Adipocyte (in vitro differentiated cells): ENCODE measurements around the gene IHH.

Experiments used
- DNase-seq: peaks from one replicate; pipeline ENCODE4 v3.0.0-alpha.2; 2015; ENCODE audit warnings: low read depth
- H3K27me3 ChIP-seq: replicated peaks from 2 replicates; pipeline ENCODE4 v1.7.0; 2013; ENCODE audit warnings: mild to moderate bottlenecking, low read length, moderate library complexity; ENCODE audit not compliant: control insufficient read depth, insufficient read depth
- H3K36me3 ChIP-seq: 2 replicates; pipeline ENCODE4 v1.7.0; 2013; ENCODE audit warnings: low read length, mild to moderate bottlenecking, moderate library complexity; ENCODE audit not compliant: control insufficient read depth, insufficient read depth, severe bottlenecking
- H3K4me1 ChIP-seq: 2 replicates; pipeline ENCODE4 v1.7.0; 2013; ENCODE audit warnings: mild to moderate bottlenecking, low read length, moderate library complexity; ENCODE audit not compliant: control insufficient read depth, insufficient read depth
- H3K4me3 ChIP-seq: 2 replicates; pipeline ENCODE4 v1.7.0; 2013; ENCODE audit warnings: mild to moderate bottlenecking, low read length, moderate library complexity
- H3K9ac ChIP-seq: 2 replicates; pipeline ENCODE4 v1.7.0; 2013; ENCODE audit warnings: mild to moderate bottlenecking, low read length, moderate library complexity
- H3K9me3 ChIP-seq: 2 replicates; pipeline ENCODE4 v1.7.0; 2013; ENCODE audit warnings: mild to moderate bottlenecking, low read length, moderate library complexity; ENCODE audit not compliant: control insufficient read depth

The IHH gene

GRCh38 chr2:219035942-219036341 lies 24.8 kb downstream of the IHH start:
- no peak for DNase-seq
- Histone ChIP-seq H3K36me3 (no peaks in the 10 kb centered on the region), H3K4me3 (no peak overlapping the region), H3K4me1 (no peaks in the 10 kb centered on the region), H3K9me3 (no peaks in the 10 kb centered on the region), H3K9ac (no peak overlapping the region), H3K27me3 (peaks cover 64% of the 10 kb centered on the region)

GRCh38 chr2:219034823-219035222 lies 25.9 kb downstream of the IHH start:
- no peak for DNase-seq
- no peaks in the 10 kb centered on the region for H3K36me3 ChIP-seq
- H3K4me3 ChIP-seq: no peak overlapping the region
- no peak overlapping the region for H3K9ac ChIP-seq
- H3K9me3 ChIP-seq: no peaks in the 10 kb centered on the region
- no peaks in the 10 kb centered on the region for H3K4me1 ChIP-seq
- peaks cover 59% of the 10 kb centered on the region for H3K27me3 ChIP-seq

- no peak for DNase-seq
- Histone ChIP-seq H3K4me1 (no peaks in the 10 kb centered on the region), H3K9ac (no peak overlapping the region), H3K4me3 (no peak overlapping the region), H3K36me3 (no peaks in the 10 kb centered on the region), H3K27me3 (peaks cover 61% of the 10 kb centered on the region), H3K9me3 (no peaks in the 10 kb centered on the region)
Measured at GRCh38 chr2:219032051-219032745, 28.5 kb downstream of the IHH start.

DNA sequence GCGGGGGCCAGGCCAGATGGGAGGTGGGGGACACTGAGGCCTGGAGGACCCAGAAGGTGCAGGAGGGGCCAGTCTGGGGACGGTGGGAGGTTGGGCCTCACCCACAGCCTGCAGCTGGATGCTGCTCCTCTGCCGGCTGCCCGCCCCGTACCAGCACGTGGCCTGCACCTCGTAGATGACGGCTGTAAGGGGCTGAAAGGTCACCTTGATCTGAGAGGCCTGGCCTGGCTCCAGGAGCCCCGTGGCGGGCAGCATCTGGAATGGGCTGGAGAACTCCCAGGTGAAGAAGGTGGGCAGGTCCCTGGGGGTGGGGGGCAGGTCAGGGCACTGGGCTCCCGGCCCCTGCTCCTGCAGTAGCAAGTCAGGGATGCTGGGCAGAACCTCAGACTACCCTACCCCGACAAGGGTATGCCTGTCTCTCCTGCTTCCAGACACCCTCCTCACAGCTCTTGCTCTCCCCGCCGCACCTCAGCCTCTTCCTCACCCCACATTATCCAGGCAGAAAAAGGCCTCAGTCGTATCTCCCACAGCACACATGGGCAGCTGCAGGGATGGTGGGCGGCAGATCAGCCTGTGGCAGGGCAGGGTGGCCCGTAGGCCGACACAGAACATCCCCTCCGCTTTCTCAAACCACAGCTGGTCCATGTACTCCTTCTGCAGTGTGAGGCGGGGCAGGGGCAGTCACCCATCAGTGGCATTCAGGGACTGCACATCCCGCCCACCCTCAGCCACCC lies 29.5 kb downstream of the IHH start:
- Histone ChIP-seq H3K4me1 (no peaks in the 10 kb centered on the region), H3K4me3 (no peak overlapping the region), H3K9ac (no peak overlapping the region), H3K36me3 (no peaks in the 10 kb centered on the region), H3K9me3 (no peaks in the 10 kb centered on the region), H3K27me3 (peaks cover 64% of the 10 kb centered on the region)
- no peak for DNase-seq

DNA sequence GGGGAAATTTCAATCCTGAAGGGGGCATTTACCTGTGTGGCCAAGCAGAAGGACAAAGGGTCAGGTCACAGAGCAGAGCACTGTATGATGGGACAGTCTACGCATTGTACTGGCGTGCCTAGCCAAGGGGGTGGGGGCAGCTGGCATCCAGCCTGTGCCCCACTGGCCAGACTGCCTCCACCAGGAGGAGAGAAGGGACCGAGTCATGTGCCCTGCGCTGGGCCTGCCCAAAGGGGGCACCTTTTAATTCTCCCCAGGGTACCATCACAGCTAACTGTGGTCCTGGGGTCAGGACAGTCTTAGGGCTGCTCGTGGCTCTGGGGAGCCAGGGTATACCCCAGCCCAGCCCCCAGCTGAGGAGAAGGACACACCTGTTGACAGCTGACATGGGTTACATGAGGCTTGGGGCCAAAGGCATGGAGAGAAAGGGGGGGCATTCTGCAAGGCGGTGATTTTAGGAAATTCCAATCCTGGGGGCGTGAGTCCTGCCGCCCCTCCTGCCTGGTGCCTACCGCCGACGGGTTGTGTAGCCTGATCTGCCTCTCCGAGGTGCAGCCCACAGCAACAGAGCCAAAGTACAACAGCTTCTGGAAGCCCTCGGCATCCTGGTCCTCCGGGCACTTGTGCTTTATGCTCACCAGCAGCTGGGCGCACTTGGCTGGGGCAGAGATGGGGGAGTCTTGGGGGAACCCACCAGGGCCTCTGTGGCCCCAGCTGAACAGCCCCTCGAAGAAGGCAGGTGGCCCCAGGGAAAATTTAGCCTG lies 30.4 kb downstream of the IHH start:
- Histone ChIP-seq H3K9ac (no peak overlapping the region), H3K4me1 (no peaks in the 10 kb centered on the region), H3K9me3 (no peaks in the 10 kb centered on the region), H3K4me3 (no peak overlapping the region), H3K27me3 (peaks cover 58% of the 10 kb centered on the region), H3K36me3 (no peaks in the 10 kb centered on the region)
- DNase-seq: no peak

DNA sequence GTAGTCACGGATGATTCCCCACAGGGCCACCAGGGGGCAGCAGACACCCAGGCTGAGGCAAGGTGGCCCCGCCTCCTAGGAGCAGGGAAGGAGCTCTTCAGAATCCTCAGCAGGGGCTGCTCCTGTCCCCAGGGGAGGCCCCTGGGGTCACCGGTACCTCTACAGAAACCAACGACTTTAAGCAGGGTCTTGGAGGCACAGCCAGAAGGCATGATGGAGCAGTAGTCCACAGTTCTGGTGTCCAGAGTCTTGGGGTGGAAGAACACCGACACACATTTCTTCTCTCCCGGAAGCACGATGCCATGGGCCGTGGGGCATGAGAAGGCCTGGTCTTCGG lies 30.9 kb downstream of the IHH start:
- no peaks in the 10 kb centered on the region for H3K36me3 ChIP-seq
- no peaks in the 10 kb centered on the region for H3K4me1 ChIP-seq
- no peaks in the 10 kb centered on the region for H3K9me3 ChIP-seq
- DNase-seq: peak; percentile 88
- no peak overlapping the region for H3K9ac ChIP-seq
- no peak overlapping the region for H3K4me3 ChIP-seq
- peaks cover 58% of the 10 kb centered on the region for H3K27me3 ChIP-seq

DNA sequence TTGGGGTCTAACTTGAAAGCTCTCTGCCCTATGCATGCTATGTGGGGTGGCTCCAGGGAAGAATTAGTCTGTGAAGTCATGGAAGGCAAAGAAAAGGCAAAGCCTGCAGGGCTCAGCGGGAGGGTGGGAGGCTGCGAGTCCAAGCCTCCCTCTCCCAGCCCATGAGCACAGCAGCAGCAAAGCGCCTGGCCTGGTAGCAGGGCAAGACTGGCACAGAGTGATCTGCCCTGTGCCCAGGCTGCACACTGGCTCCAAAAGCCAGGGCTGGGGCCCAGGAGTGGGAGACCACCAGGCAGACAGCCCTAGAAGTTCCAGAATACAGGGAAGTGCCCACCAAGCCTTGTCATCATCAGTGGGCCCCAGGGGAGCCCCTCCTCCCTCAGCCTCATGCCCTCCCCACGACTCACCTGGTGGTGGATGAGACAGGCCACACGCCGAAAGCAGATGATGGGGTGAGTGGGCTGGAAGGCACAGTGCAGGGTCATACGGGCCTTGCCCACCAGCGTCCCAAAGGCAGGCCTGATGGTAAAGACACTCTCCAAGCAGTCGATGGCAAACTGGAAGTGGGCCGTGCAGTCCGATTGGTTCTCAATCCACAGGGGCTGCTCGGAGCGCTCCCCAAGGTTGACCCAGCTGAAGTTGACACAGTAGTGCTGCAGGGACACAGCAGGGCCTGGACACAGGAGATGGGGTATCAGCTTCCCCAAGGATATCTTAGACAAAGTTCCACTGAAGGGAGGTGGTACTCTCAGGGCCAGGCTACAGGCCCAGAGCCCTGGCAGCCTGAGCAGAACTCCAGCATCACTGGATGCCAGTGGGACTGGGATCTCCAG lies 31.5 kb downstream of the IHH start:
- DNase-seq: no peak
- H3K4me3 ChIP-seq: no peak overlapping the region
- H3K9ac ChIP-seq: no peak overlapping the region
- H3K36me3 ChIP-seq: no peaks in the 10 kb centered on the region
- H3K4me1 ChIP-seq: no peaks in the 10 kb centered on the region
- no peaks in the 10 kb centered on the region for H3K9me3 ChIP-seq
- H3K27me3 ChIP-seq: peaks cover 56% of the 10 kb centered on the region

- Histone ChIP-seq H3K36me3 (no peaks in the 10 kb centered on the region), H3K27me3 (peaks cover 58% of the 10 kb centered on the region), H3K4me1 (no peaks in the 10 kb centered on the region), H3K4me3 (no peak overlapping the region), H3K9me3 (no peaks in the 10 kb centered on the region), H3K9ac (no peak overlapping the region)
- DNase-seq: no peak
Measured at GRCh38 chr2:219028141-219028540, 32.6 kb downstream of the IHH start.

DNA sequence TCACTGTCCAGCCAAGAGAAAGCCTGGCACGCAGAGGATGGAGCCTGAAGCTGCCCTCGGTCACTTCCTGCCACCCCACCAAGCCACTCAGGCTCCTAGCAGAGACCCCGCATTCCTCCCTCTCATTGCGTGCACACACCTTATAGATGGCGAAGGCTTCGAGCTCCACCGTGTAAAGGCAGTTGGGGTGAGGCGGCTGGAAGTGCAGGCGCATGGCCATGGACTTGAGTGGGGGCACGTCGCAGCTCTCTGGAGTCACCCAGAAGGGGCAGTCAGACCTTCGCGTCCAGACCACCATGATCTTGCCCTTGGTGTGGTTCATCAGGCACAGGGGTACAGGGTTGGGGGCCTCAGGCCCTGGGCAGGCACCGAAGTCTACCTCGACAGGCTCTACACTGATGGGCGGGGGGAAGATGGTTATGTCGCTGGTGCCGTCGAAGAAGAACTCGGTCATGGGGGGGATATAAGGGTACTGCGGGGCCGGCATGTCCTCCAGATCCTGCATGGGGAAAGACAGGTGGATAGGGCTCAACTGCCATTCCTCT lies 33.1 kb downstream of the IHH start:
- Histone ChIP-seq H3K4me3 (no peak overlapping the region), H3K4me1 (no peaks in the 10 kb centered on the region), H3K9ac (no peak overlapping the region), H3K36me3 (no peaks in the 10 kb centered on the region), H3K27me3 (peaks cover 58% of the 10 kb centered on the region), H3K9me3 (no peaks in the 10 kb centered on the region)
- DNase-seq: no peak

DNA sequence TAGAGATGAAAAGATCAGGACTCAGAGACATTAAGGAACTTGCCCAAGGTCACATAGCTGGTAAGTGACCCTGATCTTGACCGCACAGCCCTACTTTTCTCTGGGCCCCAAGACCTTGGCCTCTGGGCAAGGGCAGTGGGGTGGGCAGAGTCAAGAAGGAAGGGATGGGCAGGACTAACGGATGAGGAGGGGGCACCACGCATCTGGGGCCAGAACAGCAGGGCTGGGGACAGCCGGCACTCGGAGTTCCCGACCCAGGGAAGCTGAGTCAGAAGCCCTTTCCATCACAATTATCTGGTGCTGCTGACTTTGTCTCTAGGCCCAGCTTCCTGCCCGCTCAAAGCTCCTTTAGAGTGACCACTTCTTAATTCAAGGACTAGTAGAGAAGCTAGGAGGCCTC lies 33.8 kb downstream of the IHH start:
- DNase-seq: no peak
- H3K9ac ChIP-seq: no peak overlapping the region
- no peaks in the 10 kb centered on the region for H3K36me3 ChIP-seq
- H3K4me1 ChIP-seq: no peaks in the 10 kb centered on the region
- no peaks in the 10 kb centered on the region for H3K9me3 ChIP-seq
- peaks cover 57% of the 10 kb centered on the region for H3K27me3 ChIP-seq
- no peak overlapping the region for H3K4me3 ChIP-seq
